Muscle layer of duodenum (tissue), 2 donors: ENCODE data around the gene SART1.
A peak's percentile ranks its signal among the peaks of the same experiment; 100 is the strongest.
"Not testable (repeated sequence)": the region's sequence is repeated elsewhere in the genome, so short reads cannot be mapped to it uniquely, and the experiment has no call there.

Source experiments
- H3K27ac ChIP-seq: one replicate; pipeline ENCODE4 v1.7.0; 2013; ENCODE audit warnings: mild to moderate bottlenecking, low read length
- H3K27me3 ChIP-seq: one replicate; pipeline ENCODE4 v1.7.0; 2013; ENCODE audit warnings: low read depth, mild to moderate bottlenecking, control low read depth, low read length
- H3K36me3 ChIP-seq, 2 donors: one replicate each; pipeline ENCODE4 v1.7.0; 2013; ENCODE audit warnings: low read length in 2 of 2, control low read depth in 1 of 2, mild to moderate bottlenecking in 1 of 2; ENCODE audit not compliant: insufficient read depth in 2 of 2, control insufficient read depth in 1 of 2
- H3K4me1 ChIP-seq, 2 donors: one replicate each; pipeline ENCODE4 v1.7.0; 2013; ENCODE audit warnings: low read length in 2 of 2, mild to moderate bottlenecking in 2 of 2, control low read depth in 1 of 2, moderate library complexity in 1 of 2; ENCODE audit not compliant: insufficient read depth in 2 of 2, control insufficient read depth in 1 of 2
- H3K4me3 ChIP-seq, 2 donors: one replicate each; pipeline ENCODE4 v1.7.0; 2013; ENCODE audit warnings: low read length in 2 of 2, low read depth in 1 of 2, mild to moderate bottlenecking in 1 of 2
- H3K9me3 ChIP-seq, 2 donors: one replicate each; pipeline ENCODE4 v1.7.0; 2013; ENCODE audit warnings: low read length in 2 of 2, control low read depth in 1 of 2, mild to moderate bottlenecking in 1 of 2; ENCODE audit not compliant: control insufficient read depth in 1 of 2
- donor health status: healthy.

The SART1 gene

GRCh38 chr11:65937766-65938165, 23.8 kb upstream of the SART1 start:
- H3K36me3 ChIP-seq, result no peaks in the 10 kb centered on the region
- peaks cover 0 to 6% of the 10 kb centered on the region in 2 donors for H3K4me1 ChIP-seq
- H3K27ac ChIP-seq, result no peak overlapping the region
- no peaks in the 10 kb centered on the region for H3K27me3 ChIP-seq
- H3K4me3 ChIP-seq, result no peak overlapping the region
- no peaks in the 10 kb centered on the region for H3K9me3 ChIP-seq

- Histone ChIP-seq H3K4me3 (no peak overlapping the region), H3K36me3 (no peaks in the 10 kb centered on the region), H3K27ac (peak overlapping the region; percentile 43), H3K4me1 (peaks cover 0 to 6% of the 10 kb centered on the region in 2 donors), H3K9me3 (no peaks in the 10 kb centered on the region), H3K27me3 (no peaks in the 10 kb centered on the region)
These were observed 19.7 kb upstream of the SART1 start for GRCh38 chr11:65941720-65942310.

- H3K27ac ChIP-seq, result no peak overlapping the region
These were observed 19.0 kb upstream of the SART1 start for GRCh38 chr11:65942531-65942930.

GRCh38 chr11:65944191-65944590, 17.3 kb upstream of the SART1 start:
- Histone ChIP-seq H3K27ac (no peak overlapping the region), H3K36me3 (no peaks in the 10 kb centered on the region), H3K4me3 (no peak overlapping the region), H3K27me3 (no peaks in the 10 kb centered on the region), H3K9me3 (no peaks in the 10 kb centered on the region), H3K4me1 (peaks cover 0 to 6% of the 10 kb centered on the region in 2 donors)

More at GRCh38 chr11:65942531-65942930, 19.0 kb upstream of the SART1 start:
- H3K36me3 ChIP-seq, result no peaks in the 10 kb centered on the region
- peaks cover 0 to 6% of the 10 kb centered on the region in 2 donors for H3K4me1 ChIP-seq
- H3K4me3 ChIP-seq, result no peak overlapping the region
- H3K9me3 ChIP-seq, result no peaks in the 10 kb centered on the region
- no peaks in the 10 kb centered on the region for H3K27me3 ChIP-seq

- H3K9me3 ChIP-seq, result no peaks in the 10 kb centered on the region
- H3K36me3 ChIP-seq, result no peaks in the 10 kb centered on the region
These were observed 16.8 kb upstream of the SART1 start for GRCh38 chr11:65944767-65945166.

GRCh38 chr11:65945430-65945911, 16.1 kb upstream of the SART1 start, which contains the start of gene TSGA10IP:
Gene TSGA10IP, plus strand, starts transcription at chr11:65945480. Its CDS starts 196 bp downstream, at chr11:65945676.
- Histone ChIP-seq H3K36me3 (no peaks in the 10 kb centered on the region), H3K4me3 (no peak within 1 kb of the TSS), H3K9me3 (no peaks in the 10 kb centered on the region), H3K27ac (no peak within 1 kb of the TSS), H3K4me1 (peaks cover 0 to 6% of the 10 kb centered on the region in 2 donors), H3K27me3 (no peaks in the 10 kb centered on the region)

More at GRCh38 chr11:65944767-65945166, 16.8 kb upstream of the SART1 start:
- H3K4me1 ChIP-seq, result peaks cover 0 to 6% of the 10 kb centered on the region in 2 donors
- H3K27me3 ChIP-seq, result no peaks in the 10 kb centered on the region
- H3K27ac ChIP-seq, result no peak overlapping the region
- no peak overlapping the region for H3K4me3 ChIP-seq

GRCh38 chr11:65945941-65946558, 15.5 kb upstream of the SART1 start:
- H3K36me3 ChIP-seq, result no peaks in the 10 kb centered on the region
- H3K4me1 ChIP-seq, result peaks cover 0 to 6% of the 10 kb centered on the region in 2 donors
- no peak overlapping the region for H3K4me3 ChIP-seq
- H3K27ac ChIP-seq, result no peak overlapping the region
- no peaks in the 10 kb centered on the region for H3K27me3 ChIP-seq
- no peaks in the 10 kb centered on the region for H3K9me3 ChIP-seq

- Histone ChIP-seq H3K27ac (no peak overlapping the region), H3K4me3 (no peak overlapping the region)
These were observed 14.9 kb upstream of the SART1 start for GRCh38 chr11:65946655-65947054.

GRCh38 chr11:65947133-65947532, 14.4 kb upstream of the SART1 start:
- H3K36me3 ChIP-seq, result no peaks in the 10 kb centered on the region
- no peaks in the 10 kb centered on the region for H3K27me3 ChIP-seq
- H3K4me3 ChIP-seq, result no peak overlapping the region
- no peak overlapping the region for H3K27ac ChIP-seq
- H3K4me1 ChIP-seq, result no peaks in the 10 kb centered on the region
- no peaks in the 10 kb centered on the region for H3K9me3 ChIP-seq

More at GRCh38 chr11:65946655-65947054, 14.9 kb upstream of the SART1 start:
- Histone ChIP-seq H3K27me3 (no peaks in the 10 kb centered on the region), H3K9me3 (no peaks in the 10 kb centered on the region), H3K36me3 (no peaks in the 10 kb centered on the region), H3K4me1 (peaks cover 0 to 3% of the 10 kb centered on the region in 2 donors)

- Histone ChIP-seq H3K4me1 (no peaks in the 10 kb centered on the region), H3K4me3 (no peak overlapping the region)
These were observed 13.9 kb upstream of the SART1 start for GRCh38 chr11:65947603-65948125.

GRCh38 chr11:65950711-65951110, 10.8 kb upstream of the SART1 start:
- not testable (repeated sequence) for H3K27me3 ChIP-seq, H3K4me1 ChIP-seq, H3K4me3 ChIP-seq, H3K9me3 ChIP-seq, H3K27ac ChIP-seq, H3K36me3 ChIP-seq

More at GRCh38 chr11:65947603-65948125, 13.9 kb upstream of the SART1 start:
- Histone ChIP-seq H3K36me3 (no peaks in the 10 kb centered on the region), H3K27ac (no peak overlapping the region), H3K9me3 (no peaks in the 10 kb centered on the region), H3K27me3 (no peaks in the 10 kb centered on the region)
